ENCODE measurements around the gene SLC45A3. TPM values are rescaled to one million over a fixed set of nuclear protein-coding genes. Genes with fewer than 3 reads are reported as not detected.

SLC45A3 gene
- total RNA-seq, 1 donor from 2014 or later, result 0.79 TPM

GRCh38 chr1:205693421-205693991 lies 13.2 kb upstream of the SLC45A3 start:
- Histone ChIP-seq H3K27me3 (ENCODE audit: control insufficient read depth, insufficient read depth, low read length) (no peaks in the 10 kb centered on the region), H3K4me3 (ENCODE audit: low read depth, low read length) (no peak overlapping the region), H3K36me3 (ENCODE audit: control insufficient read depth, insufficient read depth, low read length) (no peaks in the 10 kb centered on the region)
- no peak for FAIRE-seq
- no peak for DNase-seq (ENCODE audit: low read depth)
- no peak for TF ChIP-seq CTCF (IDR thresholded peaks at IDR 0.05; ENCODE audit: insufficient read depth, low read length, severe bottlenecking)

- FAIRE-seq, result no peak
- H3K36me3 ChIP-seq (ENCODE audit: control insufficient read depth, insufficient read depth, low read length), result no peaks in the 10 kb centered on the region
- no peak for DNase-seq (ENCODE audit: low read depth)
- no peak for TF ChIP-seq CTCF (IDR thresholded peaks at IDR 0.05; ENCODE audit: insufficient read depth, low read length, severe bottlenecking)
- H3K4me3 ChIP-seq (ENCODE audit: low read depth, low read length), result no peak overlapping the region
- H3K27me3 ChIP-seq (ENCODE audit: control insufficient read depth, insufficient read depth, low read length), result peaks cover 3% of the 10 kb centered on the region
Measured at GRCh38 chr1:205692423-205692822, 12.1 kb upstream of the SLC45A3 start.

GRCh38 chr1:205690122-205690756 lies 9.9 kb upstream of the SLC45A3 start:
- DNase-seq (ENCODE audit: low read depth) (no peak), FAIRE-seq (no peak)
- no peak for TF ChIP-seq CTCF (IDR thresholded peaks at IDR 0.05; ENCODE audit: insufficient read depth, low read length, severe bottlenecking)

GRCh38 chr1:205689479-205689878 lies 9.2 kb upstream of the SLC45A3 start:
- H3K27me3 ChIP-seq (ENCODE audit: control insufficient read depth, insufficient read depth, low read length), result peaks cover 3% of the 10 kb centered on the region
- DNase-seq (ENCODE audit: low read depth), result no peak
- no peaks in the 10 kb centered on the region for H3K36me3 ChIP-seq (ENCODE audit: control insufficient read depth, insufficient read depth, low read length)
- no peak overlapping the region for H3K4me3 ChIP-seq (ENCODE audit: low read depth, low read length)
- no peak for TF ChIP-seq CTCF (IDR thresholded peaks at IDR 0.05; ENCODE audit: insufficient read depth, low read length, severe bottlenecking)
- FAIRE-seq, result no peak

More at GRCh38 chr1:205690122-205690756, 9.9 kb upstream of the SLC45A3 start:
- Histone ChIP-seq H3K4me3 (ENCODE audit: low read depth, low read length) (no peak overlapping the region), H3K36me3 (ENCODE audit: control insufficient read depth, insufficient read depth, low read length) (no peaks in the 10 kb centered on the region), H3K27me3 (ENCODE audit: control insufficient read depth, insufficient read depth, low read length) (peaks cover 3% of the 10 kb centered on the region)

- peaks cover 3% of the 10 kb centered on the region for H3K27me3 ChIP-seq (ENCODE audit: control insufficient read depth, insufficient read depth, low read length)
- H3K36me3 ChIP-seq (ENCODE audit: control insufficient read depth, insufficient read depth, low read length), result no peaks in the 10 kb centered on the region
- H3K4me3 ChIP-seq (ENCODE audit: low read depth, low read length), result no peak overlapping the region
- DNase-seq (ENCODE audit: low read depth) (no peak), FAIRE-seq (no peak)
- no peak for TF ChIP-seq CTCF (IDR thresholded peaks at IDR 0.05; ENCODE audit: insufficient read depth, low read length, severe bottlenecking)
Measured at GRCh38 chr1:205688171-205689080, 8.1 kb upstream of the SLC45A3 start.

Data from bronchial epithelial cell (primary cell).